Mucosa of rectum (tissue), 2 donors: ENCODE measurements around the gene ACACB.

ENCODE experiments used
- H3K27ac ChIP-seq, 2 donors: one replicate each; pipeline ENCODE4 v1.7.0; 2013; ENCODE audit warnings: inconsistent platforms in 2 of 2, low read depth in 2 of 2, low read length in 2 of 2
- H3K27me3 ChIP-seq, 2 donors: one replicate each; pipeline ENCODE4 v1.7.0; 2013; ENCODE audit warnings: low read length in 2 of 2; ENCODE audit not compliant: control insufficient read depth in 2 of 2, insufficient read depth in 2 of 2
- H3K36me3 ChIP-seq, 2 donors: one replicate each; pipeline ENCODE4 v1.7.0; 2013; ENCODE audit warnings: low read length in 2 of 2; ENCODE audit not compliant: control insufficient read depth in 2 of 2, insufficient read depth in 2 of 2
- H3K4me1 ChIP-seq, 2 donors: one replicate each; pipeline ENCODE4 v1.7.0; 2013; ENCODE audit warnings: low read length in 2 of 2, mild to moderate bottlenecking in 1 of 2; ENCODE audit not compliant: control insufficient read depth in 2 of 2, insufficient read depth in 2 of 2
- H3K4me3 ChIP-seq, 2 donors: one replicate each; pipeline ENCODE4 v1.7.0; 2013; ENCODE audit warnings: low read length in 2 of 2
- H3K9ac ChIP-seq, 2 donors: one replicate each; pipeline ENCODE4 v1.7.0; 2013; ENCODE audit warnings: low read length in 2 of 2, low read depth in 1 of 2, mild to moderate bottlenecking in 1 of 2
- H3K9me3 ChIP-seq, 2 donors: one replicate each; pipeline ENCODE4 v1.7.0; 2013; ENCODE audit warnings: low read length in 2 of 2; ENCODE audit not compliant: control insufficient read depth in 2 of 2
- donor health status: healthy.
- donor health status: Normal muscosa, but diverticular disease.

ACACB gene

DNA sequence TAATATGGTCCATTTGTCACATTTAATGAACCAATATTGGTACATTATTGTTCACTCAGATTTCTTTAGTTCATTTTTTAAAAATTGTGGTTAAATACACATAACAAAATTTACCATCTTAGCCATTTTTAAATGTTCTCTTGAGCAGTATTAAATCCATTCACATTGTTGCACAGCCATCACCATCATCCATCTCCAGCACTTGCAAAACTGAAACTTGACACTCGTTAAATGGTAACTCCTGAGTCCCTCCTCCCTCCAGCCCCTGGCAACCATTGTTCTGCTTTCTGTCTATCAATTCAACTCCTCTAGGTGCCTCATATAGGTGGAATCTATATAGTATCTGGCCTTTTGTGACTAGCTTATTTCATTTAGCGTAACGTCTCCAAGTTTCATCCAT is 86.4 kb downstream of the ACACB start:
- Histone ChIP-seq H3K36me3 (peaks cover 39 to 44% of the 10 kb centered on the region in 2 donors), H3K9me3 (no peaks in the 10 kb centered on the region), H3K27me3 (no peaks in the 10 kb centered on the region)

GRCh38 chr12:109203480-109203879 is 87.1 kb downstream of the ACACB start:
- H3K4me1 ChIP-seq, result no peaks in the 10 kb centered on the region
- peaks cover 39 to 50% of the 10 kb centered on the region in 2 donors for H3K36me3 ChIP-seq
- no peaks in the 10 kb centered on the region for H3K9me3 ChIP-seq
- H3K27ac ChIP-seq, result no peak overlapping the region
- H3K27me3 ChIP-seq, result no peaks in the 10 kb centered on the region
- no peak overlapping the region for H3K9ac ChIP-seq
- no peak overlapping the region for H3K4me3 ChIP-seq

More for the DNA sequence above, 86.4 kb downstream of the ACACB start:
- no peak overlapping the region for H3K4me3 ChIP-seq
- no peak overlapping the region for H3K9ac ChIP-seq
- no peaks in the 10 kb centered on the region for H3K4me1 ChIP-seq
- H3K27ac ChIP-seq, result no peak overlapping the region

DNA sequence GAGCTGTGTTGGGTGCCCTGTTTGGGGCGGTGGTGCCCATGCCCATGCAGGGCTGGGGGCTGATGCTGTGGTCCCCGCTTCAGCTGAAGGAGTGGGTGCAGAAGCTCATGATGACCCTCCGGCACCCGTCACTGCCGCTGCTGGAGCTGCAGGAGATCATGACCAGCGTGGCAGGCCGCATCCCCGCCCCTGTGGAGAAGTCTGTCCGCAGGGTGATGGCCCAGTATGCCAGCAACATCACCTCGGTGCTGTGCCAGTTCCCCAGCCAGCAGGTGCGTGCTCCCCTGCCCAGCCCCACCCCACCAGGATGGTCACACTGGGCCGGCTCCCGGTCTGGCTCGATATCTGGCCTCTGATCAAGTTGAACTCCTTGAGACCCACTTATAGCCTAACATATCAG is 92.7 kb downstream of the ACACB start:
- Histone ChIP-seq H3K9me3 (no peaks in the 10 kb centered on the region), H3K4me1 (no peaks in the 10 kb centered on the region), H3K27ac (no peak overlapping the region), H3K27me3 (no peaks in the 10 kb centered on the region), H3K9ac (no peak overlapping the region), H3K36me3 (peaks cover 35 to 42% of the 10 kb centered on the region in 2 donors), H3K4me3 (no peak overlapping the region)

DNA sequence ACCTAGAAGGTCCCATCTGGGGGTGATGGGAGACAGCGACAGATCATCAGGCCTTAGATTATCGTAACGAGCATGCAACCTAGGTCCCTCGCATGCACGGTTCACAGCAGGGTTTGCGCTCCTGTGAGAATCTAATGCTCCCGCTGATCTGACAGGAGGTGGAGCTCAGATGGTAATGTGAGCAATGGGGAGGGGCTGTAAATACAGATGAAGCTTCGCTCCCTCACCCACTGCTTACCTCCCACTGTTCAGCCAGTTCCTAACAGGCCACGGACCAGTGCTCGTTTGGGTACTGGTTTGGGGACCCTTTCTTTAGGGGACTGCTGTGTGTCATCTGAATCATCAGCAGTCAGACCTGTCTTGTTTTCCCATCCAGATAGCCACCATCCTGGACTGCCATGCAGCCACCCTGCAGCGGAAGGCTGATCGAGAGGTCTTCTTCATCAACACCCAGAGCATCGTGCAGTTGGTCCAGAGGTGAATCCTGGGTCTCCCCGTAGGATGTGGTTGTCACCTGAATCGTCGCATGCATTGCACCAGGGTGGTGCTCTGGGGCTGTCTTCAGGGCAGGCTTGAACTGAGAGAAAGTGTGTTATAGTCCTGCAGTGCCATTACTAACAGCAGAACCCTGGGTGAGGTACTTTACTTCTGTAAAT is 96.2 kb downstream of the ACACB start:
- H3K36me3 ChIP-seq, result peaks cover 32 to 39% of the 10 kb centered on the region in 2 donors
- H3K4me1 ChIP-seq, result no peaks in the 10 kb centered on the region
- H3K9ac ChIP-seq, result no peak overlapping the region
- H3K27me3 ChIP-seq, result no peaks in the 10 kb centered on the region
- H3K27ac ChIP-seq, result no peak overlapping the region
- no peaks in the 10 kb centered on the region for H3K9me3 ChIP-seq
- H3K4me3 ChIP-seq, result no peak overlapping the region

DNA sequence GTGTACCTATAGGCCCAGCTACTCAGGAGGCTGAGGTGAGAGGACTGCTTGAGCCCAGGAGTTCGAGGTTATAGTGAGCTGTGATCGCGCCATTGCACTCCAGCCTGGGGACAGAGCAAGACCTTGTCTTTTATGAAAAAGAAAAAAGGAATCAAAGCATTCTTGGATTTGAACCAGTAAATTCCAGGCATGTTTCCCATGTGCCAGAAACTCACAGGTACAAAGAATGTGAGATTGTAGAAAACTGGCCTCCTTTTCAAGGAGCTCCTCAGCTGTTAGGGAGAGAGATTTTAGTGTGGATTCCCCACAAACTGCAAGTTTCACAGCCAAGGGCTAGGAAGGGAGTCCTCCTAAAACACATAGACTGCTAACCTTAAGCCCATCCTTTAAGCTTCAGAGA is 97.7 kb downstream of the ACACB start:
- no peak overlapping the region for H3K4me3 ChIP-seq
- no peak overlapping the region for H3K27ac ChIP-seq
- no peak overlapping the region for H3K9ac ChIP-seq
- no peaks in the 10 kb centered on the region for H3K27me3 ChIP-seq
- H3K4me1 ChIP-seq, result no peaks in the 10 kb centered on the region
- H3K9me3 ChIP-seq, result no peaks in the 10 kb centered on the region
- H3K36me3 ChIP-seq, result peaks cover 30 to 34% of the 10 kb centered on the region in 2 donors

DNA sequence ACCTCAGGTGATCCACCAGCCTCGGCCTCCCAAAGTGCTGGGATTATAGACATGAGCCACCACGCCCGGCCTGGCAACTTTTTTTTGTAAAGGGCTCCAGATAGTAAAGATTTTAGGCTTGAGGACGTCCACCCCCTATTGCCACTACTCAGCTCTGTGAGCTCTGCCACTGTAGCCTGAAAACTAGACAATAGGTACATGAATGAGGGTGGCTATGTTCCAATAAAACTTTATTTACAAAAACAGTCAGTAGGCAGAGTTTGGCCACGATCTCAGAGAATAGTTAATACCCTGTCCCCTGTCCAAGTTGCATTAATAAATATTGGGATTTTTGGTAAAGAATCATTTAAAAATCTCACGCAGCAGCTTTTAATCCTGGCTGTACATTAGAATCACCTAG is 102.6 kb downstream of the ACACB start:
- Histone ChIP-seq H3K9me3 (no peaks in the 10 kb centered on the region), H3K4me1 (no peaks in the 10 kb centered on the region), H3K27me3 (no peaks in the 10 kb centered on the region), H3K36me3 (peaks cover 34 to 43% of the 10 kb centered on the region in 2 donors), H3K9ac (no peak overlapping the region), H3K4me3 (no peak overlapping the region), H3K27ac (no peak overlapping the region)

DNA sequence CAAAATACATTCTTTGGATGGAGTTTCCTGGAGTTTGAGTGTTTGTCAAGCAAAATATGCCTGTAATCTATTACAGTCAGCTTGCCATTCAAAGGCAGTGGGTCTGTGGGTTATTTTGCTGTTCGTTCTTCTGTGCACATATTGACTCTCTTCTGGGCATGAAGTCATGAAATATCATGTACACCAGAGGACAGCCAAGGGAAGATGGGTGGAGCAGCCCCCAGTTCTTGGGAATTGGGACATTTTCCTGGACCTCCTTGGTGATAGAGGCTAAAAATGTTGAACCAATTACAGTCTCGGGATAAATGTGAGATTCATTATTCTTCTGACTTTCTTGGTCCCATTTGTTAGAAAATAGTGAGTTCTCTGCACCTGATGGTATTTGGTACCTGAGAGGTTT is 103.6 kb downstream of the ACACB start:
- H3K9ac ChIP-seq, result no peak overlapping the region
- no peak overlapping the region for H3K27ac ChIP-seq
- no peak overlapping the region for H3K4me3 ChIP-seq
- no peaks in the 10 kb centered on the region for H3K27me3 ChIP-seq
- no peaks in the 10 kb centered on the region for H3K4me1 ChIP-seq
- H3K36me3 ChIP-seq, result peaks cover 35 to 48% of the 10 kb centered on the region in 2 donors
- H3K9me3 ChIP-seq, result no peaks in the 10 kb centered on the region

DNA sequence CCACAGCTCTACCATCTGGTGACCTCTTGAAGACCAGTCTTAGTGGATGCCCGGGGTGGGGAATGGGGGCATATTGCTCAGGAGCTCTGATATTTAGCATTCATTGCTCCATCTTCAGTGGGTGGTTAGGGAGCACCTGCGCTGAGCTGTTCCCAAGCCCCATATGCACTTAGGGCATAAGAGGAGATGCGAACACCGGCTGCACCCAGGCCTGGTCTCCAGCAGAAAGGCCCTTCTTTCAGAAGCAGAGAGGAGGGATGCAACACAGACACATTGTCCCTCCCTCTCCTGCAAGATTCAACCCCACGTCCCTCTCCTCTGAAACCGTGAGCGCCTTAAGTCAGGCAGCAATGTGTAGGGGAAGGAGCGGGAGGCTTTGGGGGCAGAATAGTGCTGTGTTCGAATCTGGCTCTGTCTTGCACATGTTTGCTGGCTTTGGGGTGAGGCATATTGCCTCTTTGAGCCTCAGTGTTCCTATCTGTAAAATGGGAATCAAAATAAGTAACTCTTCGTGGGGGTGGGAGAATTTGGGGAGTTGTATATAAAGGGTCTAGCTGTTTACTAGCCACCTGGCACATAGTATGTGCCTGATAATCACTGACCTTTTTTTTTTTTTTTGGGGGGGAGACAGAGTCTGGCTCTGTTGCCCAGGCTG is 105.0 kb downstream of the ACACB start:
- Histone ChIP-seq H3K9me3 (no peaks in the 10 kb centered on the region), H3K27me3 (no peaks in the 10 kb centered on the region), H3K9ac (no peak overlapping the region), H3K4me1 (no peaks in the 10 kb centered on the region), H3K36me3 (peaks cover 36 to 58% of the 10 kb centered on the region in 2 donors), H3K27ac (no peak overlapping the region), H3K4me3 (no peak overlapping the region)

DNA sequence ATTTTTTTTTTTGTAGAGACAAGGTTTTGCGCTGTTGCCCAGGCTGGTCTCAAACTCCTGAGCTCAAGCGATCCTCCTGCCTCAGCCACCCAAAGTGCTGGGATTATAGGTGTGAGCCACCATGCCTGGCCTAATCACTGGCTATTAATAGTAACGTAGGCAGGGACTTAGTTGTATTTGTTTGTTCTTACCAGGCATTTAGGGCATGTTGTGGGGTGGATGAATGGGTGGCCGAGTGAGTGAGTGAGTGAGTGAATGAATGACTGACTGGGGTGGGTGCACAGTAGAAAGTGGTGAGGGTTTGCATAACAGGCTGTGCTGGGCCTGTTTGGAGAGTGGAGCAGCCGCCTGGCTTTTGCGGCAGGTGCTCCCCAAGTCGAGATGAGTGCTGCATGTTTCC is 105.7 kb downstream of the ACACB start:
- H3K9me3 ChIP-seq, result no peaks in the 10 kb centered on the region
- H3K36me3 ChIP-seq, result peaks cover 32 to 52% of the 10 kb centered on the region in 2 donors
- H3K4me1 ChIP-seq, result no peaks in the 10 kb centered on the region
- H3K27me3 ChIP-seq, result no peaks in the 10 kb centered on the region
- no peak overlapping the region for H3K27ac ChIP-seq
- no peak overlapping the region for H3K9ac ChIP-seq
- H3K4me3 ChIP-seq, result no peak overlapping the region

DNA sequence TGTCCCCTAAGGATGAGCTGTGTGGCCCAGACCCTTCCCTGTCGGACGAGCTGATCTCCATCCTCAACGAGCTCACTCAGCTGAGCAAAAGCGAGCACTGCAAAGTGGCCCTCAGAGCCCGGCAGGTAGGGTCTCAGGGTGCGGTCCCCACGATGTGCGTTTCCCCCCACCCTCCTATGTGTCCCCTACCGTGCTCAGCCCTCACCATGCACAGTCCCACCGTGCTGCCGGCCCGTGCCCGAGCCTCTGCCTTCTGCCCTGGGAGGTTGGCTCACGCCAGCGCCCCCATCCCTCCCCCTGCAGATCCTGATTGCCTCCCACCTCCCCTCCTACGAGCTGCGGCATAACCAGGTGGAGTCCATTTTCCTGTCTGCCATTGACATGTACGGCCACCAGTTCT is 106.1 kb downstream of the ACACB start:
- H3K4me1 ChIP-seq, result no peaks in the 10 kb centered on the region

More for the DNA sequence above, 106.1 kb downstream of the ACACB start:
- Histone ChIP-seq H3K36me3 (peaks cover 36 to 56% of the 10 kb centered on the region in 2 donors), H3K9ac (no peak overlapping the region), H3K9me3 (no peaks in the 10 kb centered on the region), H3K27me3 (no peaks in the 10 kb centered on the region), H3K4me3 (no peak overlapping the region), H3K27ac (no peak overlapping the region)
